ENCODE data around the gene PET117.
"Not testable (repeated sequence)": the region's sequence is repeated elsewhere in the genome, so short reads cannot be mapped to it uniquely, and the experiment has no call there.

PET117 gene

DNA sequence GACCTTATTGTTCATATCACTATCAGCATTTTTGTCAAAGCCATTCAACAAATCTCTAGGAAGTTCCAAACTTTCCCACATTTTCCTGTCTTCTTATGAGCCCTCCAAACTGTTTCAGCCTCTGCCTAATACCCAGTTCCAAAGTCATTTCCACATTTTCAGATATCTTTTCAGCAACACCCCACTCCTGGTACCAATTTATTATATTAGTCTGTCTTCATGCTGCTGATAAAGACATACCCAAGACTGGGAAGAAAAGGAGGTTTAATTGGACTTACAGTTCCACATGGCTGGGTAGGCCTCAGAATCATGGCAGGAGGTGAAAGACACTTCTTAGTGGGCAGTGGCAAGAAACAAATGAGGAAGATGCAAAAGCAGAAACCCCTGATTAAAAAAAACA, 42.7 kb downstream of the PET117 start:
- H3K36me3 Mint-ChIP-seq (ENCODE audit: low read depth): peaks cover 79% of the 10 kb centered on the region
- not testable (repeated sequence) for H3K4me3 Mint-ChIP-seq; H3K4me1 Mint-ChIP-seq (ENCODE audit: low read depth); H3K27me3 Mint-ChIP-seq; H3K27ac Mint-ChIP-seq
- peaks cover 11% of the 10 kb centered on the region for H3K9me3 Mint-ChIP-seq

DNA sequence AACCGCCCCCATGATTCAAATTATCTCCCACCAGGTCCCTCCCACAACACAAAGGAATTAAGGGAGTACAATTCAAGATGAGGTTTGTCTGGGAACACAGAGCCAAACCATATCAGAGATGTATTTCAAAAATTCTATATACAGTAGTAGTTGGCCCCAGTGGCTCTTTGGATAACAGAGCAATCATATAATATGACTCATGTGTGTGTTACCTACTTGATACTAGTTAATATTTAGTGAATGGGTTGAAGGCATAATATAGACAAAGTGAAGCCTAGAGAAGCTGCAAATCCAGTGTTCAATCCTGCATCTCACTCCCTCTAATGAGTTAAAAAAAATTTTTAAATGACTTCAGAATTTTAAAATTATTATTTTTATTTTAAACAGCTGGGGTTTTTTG, 43.2 kb downstream of the PET117 start:
- Mint-ChIP-seq H3K27ac (no peak overlapping the region), H3K9me3 (peaks cover 11% of the 10 kb centered on the region), H3K4me1 (ENCODE audit: low read depth) (no peaks in the 10 kb centered on the region), H3K4me3 (no peak overlapping the region), H3K36me3 (ENCODE audit: low read depth) (peaks cover 80% of the 10 kb centered on the region), H3K27me3 (no peaks in the 10 kb centered on the region)

DNA sequence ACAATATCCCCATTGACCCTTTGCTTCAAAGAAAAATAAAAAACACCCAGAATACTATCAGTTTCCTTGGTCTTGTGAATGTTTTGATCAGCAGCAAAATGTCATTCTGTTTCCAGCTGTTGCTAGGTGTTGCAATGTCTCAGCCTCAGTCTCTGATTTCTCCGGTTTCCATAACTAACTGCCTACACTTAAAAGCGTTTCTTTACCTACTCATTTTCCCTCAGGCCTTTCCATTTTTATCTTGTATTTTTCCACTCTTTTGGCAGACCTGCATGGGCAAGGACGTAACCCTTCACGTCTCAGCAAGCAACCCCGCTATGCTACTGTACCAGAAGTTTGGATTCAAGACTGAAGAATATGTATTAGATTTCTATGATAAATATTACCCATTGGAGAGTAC, 49.4 kb downstream of the PET117 start:
- peaks cover 46% of the 10 kb centered on the region for H3K36me3 Mint-ChIP-seq (ENCODE audit: low read depth)

DNA sequence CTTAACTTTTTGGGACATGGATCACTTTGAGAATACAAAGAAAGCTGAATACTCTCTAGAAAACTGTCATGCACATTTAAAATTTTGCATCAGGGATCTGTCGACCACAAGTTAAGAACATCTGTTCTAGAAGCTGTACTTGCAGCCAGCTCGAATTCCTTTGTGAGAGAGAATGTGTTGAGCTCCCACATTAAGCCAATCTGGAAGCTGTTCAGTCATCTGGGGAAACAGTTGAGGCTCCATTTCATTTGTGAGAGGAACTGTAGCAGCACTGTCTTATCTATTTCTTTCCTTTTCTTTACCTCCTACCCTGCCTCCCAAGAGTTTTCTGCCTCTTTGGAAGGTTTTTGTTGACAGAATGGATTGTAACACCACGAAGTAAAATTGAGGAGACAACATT, 50.8 kb downstream of the PET117 start:
- H3K9me3 Mint-ChIP-seq: no peaks in the 10 kb centered on the region
- H3K4me1 Mint-ChIP-seq (ENCODE audit: low read depth): peaks cover 4% of the 10 kb centered on the region
- H3K27me3 Mint-ChIP-seq: no peaks in the 10 kb centered on the region
- H3K27ac Mint-ChIP-seq: no peak overlapping the region
- H3K36me3 Mint-ChIP-seq (ENCODE audit: low read depth): peaks cover 35% of the 10 kb centered on the region
- no peak overlapping the region for H3K4me3 Mint-ChIP-seq

More for the DNA sequence above, 49.4 kb downstream of the PET117 start:
- peaks cover 4% of the 10 kb centered on the region for H3K4me1 Mint-ChIP-seq (ENCODE audit: low read depth)
- H3K27me3 Mint-ChIP-seq: no peaks in the 10 kb centered on the region
- no peak overlapping the region for H3K27ac Mint-ChIP-seq
- H3K9me3 Mint-ChIP-seq: no peaks in the 10 kb centered on the region
- H3K4me3 Mint-ChIP-seq: no peak overlapping the region

DNA sequence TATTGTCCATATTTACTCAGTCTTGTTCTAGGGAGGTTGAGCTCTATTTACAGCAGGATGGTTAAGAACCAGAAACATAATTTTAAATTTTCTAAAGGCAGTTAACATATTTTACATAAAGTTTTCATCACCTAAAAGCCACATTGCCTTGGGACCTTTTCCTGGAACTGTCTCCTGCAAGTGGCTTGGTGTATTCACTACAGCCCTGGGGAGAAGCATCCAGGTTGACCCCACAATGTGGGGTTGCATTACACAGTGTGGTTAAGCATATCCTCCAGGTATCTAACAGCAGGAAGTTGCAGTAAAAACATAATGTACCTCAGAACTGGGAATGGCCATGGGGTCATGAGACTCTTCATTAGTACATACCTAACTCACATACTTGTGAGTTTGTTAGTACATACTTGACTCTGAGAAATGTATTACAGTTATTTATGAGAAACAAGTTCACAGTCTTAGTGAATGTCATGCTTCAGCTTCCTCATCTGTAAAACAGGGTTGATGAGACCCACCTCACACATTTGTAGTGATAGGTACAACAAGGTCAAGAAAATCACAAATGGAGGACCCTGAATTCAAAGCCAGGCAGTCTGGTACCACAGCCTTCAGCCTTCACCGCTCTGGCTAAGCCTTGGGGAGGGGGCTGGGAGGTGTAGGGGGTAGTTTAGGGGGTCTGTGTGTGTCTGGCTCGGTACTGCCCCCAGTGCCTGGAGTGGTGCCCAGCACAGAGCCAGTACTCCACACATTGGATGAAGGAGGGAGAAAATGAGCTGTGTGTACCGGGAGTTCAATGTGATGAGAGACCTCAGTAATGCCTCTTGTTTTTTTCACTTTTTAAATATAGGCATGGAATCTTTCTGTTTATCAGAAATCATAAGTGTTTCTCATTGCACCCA, 52.9 kb downstream of the PET117 start:
- H3K4me3 Mint-ChIP-seq: no peak overlapping the region
- no peak overlapping the region for H3K27ac Mint-ChIP-seq
- H3K27me3 Mint-ChIP-seq: no peaks in the 10 kb centered on the region
- H3K4me1 Mint-ChIP-seq (ENCODE audit: low read depth): peaks cover 4% of the 10 kb centered on the region
- H3K36me3 Mint-ChIP-seq (ENCODE audit: low read depth): peaks cover 21% of the 10 kb centered on the region
- no peaks in the 10 kb centered on the region for H3K9me3 Mint-ChIP-seq

- H3K27me3 Mint-ChIP-seq: no peaks in the 10 kb centered on the region
- H3K36me3 Mint-ChIP-seq (ENCODE audit: low read depth): peaks cover 16% of the 10 kb centered on the region
- H3K4me1 Mint-ChIP-seq (ENCODE audit: low read depth): peaks cover 4% of the 10 kb centered on the region
- H3K4me3 Mint-ChIP-seq: no peak overlapping the region
- H3K9me3 Mint-ChIP-seq: no peaks in the 10 kb centered on the region
- no peak overlapping the region for H3K27ac Mint-ChIP-seq
Observed at GRCh38 chr20:18191306-18191705, 53.6 kb downstream of the PET117 start.

All from stimulated activated naive CD8-positive, alpha-beta T cell treated with anti-CD3 and anti-CD28 coated beads, Interleukin-15, Interleukin-2, amounts not matched to agents 100 ng/mL and 50 ng/mL, for 24 hours (primary cell).